Astrocyte of the spinal cord (primary cell): ENCODE data around the gene RHBDF2.
A peak's percentile ranks its signal among the peaks of the same experiment; 100 is the strongest.

Source experiments
- DNase-seq: peaks from one replicate; pipeline ENCODE4 v3.0.0; 2011; ENCODE audit warnings: low read depth, low spot score
- H3K4me3 ChIP-seq: 2 replicates; pipeline ENCODE4 v1.5.1; 2011; ENCODE audit warnings: low read depth, mild to moderate bottlenecking, low read length, moderate library complexity
- CTCF ChIP-seq: IDR thresholded peaks from 2 replicates; pipeline ENCODE4 v1.5.1; 2012; ENCODE audit warnings: low read depth, mild to moderate bottlenecking, low read length, inconsistent platforms
- in situ Hi-C: cut with HindIII; loops from 2 replicates; pipeline ENCODE4 v1.10.0; 2017; ENCODE audit warnings: low sequenced_read_pairs

The RHBDF2 gene

GRCh38 chr17:76547183-76547641 lies 46.0 kb upstream of the RHBDF2 start:
- TF ChIP-seq CTCF = peak; percentile 80
- H3K4me3 ChIP-seq = no peak overlapping the region
- peak; percentile 71 for DNase-seq
- in situ Hi-C loops = no loop called here

GRCh38 chr17:76546556-76547182 lies 45.4 kb upstream of the RHBDF2 start:
- no peak for TF ChIP-seq CTCF
- DNase-seq = peak; percentile 86
- in situ Hi-C loops = no loop called here
- no peak overlapping the region for H3K4me3 ChIP-seq

- no peak for TF ChIP-seq CTCF
- in situ Hi-C loops = no loop called here
- DNase-seq = no peak
Measured at GRCh38 chr17:76545918-76546555, 44.8 kb upstream of the RHBDF2 start.

GRCh38 chr17:76544546-76545365 lies 43.5 kb upstream of the RHBDF2 start:
- in situ Hi-C loops = no loop called here
- DNase-seq = no peak
- H3K4me3 ChIP-seq = no peak overlapping the region
- TF ChIP-seq CTCF = no peak

More at GRCh38 chr17:76545918-76546555, 44.8 kb upstream of the RHBDF2 start:
- H3K4me3 ChIP-seq = no peak overlapping the region

GRCh38 chr17:76543826-76544545 lies 42.8 kb upstream of the RHBDF2 start:
- DNase-seq = no peak
- no peak for TF ChIP-seq CTCF
- in situ Hi-C loops = no loop called here
- H3K4me3 ChIP-seq = no peak overlapping the region

- no peak for TF ChIP-seq CTCF
- in situ Hi-C loops = no loop called here
Measured at GRCh38 chr17:76543482-76543825, 42.2 kb upstream of the RHBDF2 start.

More at GRCh38 chr17:76543482-76543825, 42.2 kb upstream of the RHBDF2 start:
- H3K4me3 ChIP-seq = no peak overlapping the region
- DNase-seq = no peak
